Measurements from ENCODE around the gene ID2.

ID2 gene

GRCh38 chr2:8670580-8670979, 11.3 kb upstream of the ID2 start:
- no peak for DNase-seq

- DNase-seq: no peak
Measured at GRCh38 chr2:8671176-8671575, 10.7 kb upstream of the ID2 start.

GRCh38 chr2:8671802-8672201, 10.1 kb upstream of the ID2 start:
- DNase-seq: no peak

GRCh38 chr2:8672940-8673339, 8.9 kb upstream of the ID2 start:
- no peak for DNase-seq

- no peak for DNase-seq
Measured at GRCh38 chr2:8673381-8673780, 8.5 kb upstream of the ID2 start.

- no peak for DNase-seq
Measured at GRCh38 chr2:8674420-8675009, 7.3 kb upstream of the ID2 start.

- no peak for DNase-seq
Measured at GRCh38 chr2:8675543-8675942, 6.3 kb upstream of the ID2 start.

- no peak for DNase-seq
Measured at GRCh38 chr2:8676191-8676920, 5.5 kb upstream of the ID2 start.

- DNase-seq: no peak
Measured at GRCh38 chr2:8676921-8677645, 4.8 kb upstream of the ID2 start.

GRCh38 chr2:8677646-8678592, 3.9 kb upstream of the ID2 start:
- no peak for DNase-seq

- peak; percentile 66 for DNase-seq
Measured at GRCh38 chr2:8678731-8679566, 2.9 kb upstream of the ID2 start.

- no peak for DNase-seq
Measured at GRCh38 chr2:8679567-8679826, 2.4 kb upstream of the ID2 start.

- DNase-seq: no peak
Measured at GRCh38 chr2:8679827-8680731, 1.8 kb upstream of the ID2 start.

- peak; percentile 37 for DNase-seq
Measured at GRCh38 chr2:8680822-8681760, 765 bp upstream of the ID2 start.

GRCh38 chr2:8682719-8683667, 1.1 kb downstream of the ID2 start:
- peak; percentile 19 for DNase-seq

GRCh38 chr2:8684540-8684877, 2.7 kb downstream of the ID2 start:
- DNase-seq: no peak

- DNase-seq: peak; percentile 12
Measured at GRCh38 chr2:8684878-8685696, 3.2 kb downstream of the ID2 start.
